Measurements from ENCODE around the gene COX20.
"Not testable (repeated sequence)": the region's sequence is repeated elsewhere in the genome, so short reads cannot be mapped to it uniquely, and the experiment has no call there.

Gene COX20

DNA sequence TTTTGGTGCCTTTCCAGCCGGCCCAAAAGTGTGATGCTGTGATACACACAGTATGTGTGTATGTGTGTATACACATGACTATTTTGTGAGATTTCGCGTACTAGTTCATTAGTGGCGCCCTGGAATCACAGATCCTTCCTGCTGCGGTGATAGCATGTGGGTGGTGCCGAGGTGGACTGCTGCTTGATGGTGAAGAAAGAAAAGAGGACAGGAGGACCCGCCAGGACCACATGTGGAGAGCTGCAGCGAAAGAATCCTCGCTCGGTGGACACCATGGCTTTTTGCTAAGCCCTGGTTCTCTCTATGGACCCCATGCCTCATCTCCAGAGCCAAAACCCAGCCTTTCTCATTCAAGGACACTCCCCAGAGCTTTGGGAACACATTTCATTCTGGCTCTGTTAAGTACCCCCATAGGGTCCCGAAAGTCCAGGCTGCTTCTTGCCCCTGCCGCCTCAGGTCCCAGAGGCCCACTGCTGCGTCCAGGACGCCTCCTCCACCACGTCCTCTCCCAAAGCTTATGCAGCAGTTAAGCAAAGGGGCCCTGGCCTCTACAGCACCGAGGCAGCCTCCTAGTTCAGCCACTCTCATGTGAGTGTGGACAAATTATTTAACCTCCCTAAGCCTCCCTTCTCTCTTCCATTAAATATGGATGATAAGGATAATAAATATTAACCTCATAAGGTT lies 32.8 kb upstream of the COX20 start:
- Histone ChIP-seq H3K36me3 (ENCODE audit: insufficient read depth, low read length) (no peaks in the 10 kb centered on the region), H3K4me3 (ENCODE audit: low read length) (no peak overlapping the region)

GRCh38 chr1:244804841-244805240 lies 30.6 kb upstream of the COX20 start:
- Histone ChIP-seq H3K27me3 (ENCODE audit: insufficient read depth, low read length) (no peaks in the 10 kb centered on the region), H3K4me1 (ENCODE audit: insufficient read depth, low read length) (no peaks in the 10 kb centered on the region), H2AFZ (ENCODE audit: low read depth, low read length) (no peak overlapping the region), H3K9me3 (ENCODE audit: low read length) (no peaks in the 10 kb centered on the region), H3K36me3 (ENCODE audit: insufficient read depth, low read length) (no peaks in the 10 kb centered on the region), H3K4me3 (ENCODE audit: low read length) (no peak overlapping the region)

More for the DNA sequence above, 32.8 kb upstream of the COX20 start:
- Histone ChIP-seq H2AFZ (ENCODE audit: low read depth, low read length) (no peak overlapping the region), H3K27me3 (ENCODE audit: insufficient read depth, low read length) (no peaks in the 10 kb centered on the region), H3K9me3 (ENCODE audit: low read length) (no peaks in the 10 kb centered on the region), H3K4me1 (ENCODE audit: insufficient read depth, low read length) (no peaks in the 10 kb centered on the region)

- H3K36me3 ChIP-seq (ENCODE audit: insufficient read depth, low read length), result no peaks in the 10 kb centered on the region
- no peak overlapping the region for H3K4me3 ChIP-seq (ENCODE audit: low read length)
Measured at GRCh38 chr1:244807138-244807537, 28.3 kb upstream of the COX20 start.

DNA sequence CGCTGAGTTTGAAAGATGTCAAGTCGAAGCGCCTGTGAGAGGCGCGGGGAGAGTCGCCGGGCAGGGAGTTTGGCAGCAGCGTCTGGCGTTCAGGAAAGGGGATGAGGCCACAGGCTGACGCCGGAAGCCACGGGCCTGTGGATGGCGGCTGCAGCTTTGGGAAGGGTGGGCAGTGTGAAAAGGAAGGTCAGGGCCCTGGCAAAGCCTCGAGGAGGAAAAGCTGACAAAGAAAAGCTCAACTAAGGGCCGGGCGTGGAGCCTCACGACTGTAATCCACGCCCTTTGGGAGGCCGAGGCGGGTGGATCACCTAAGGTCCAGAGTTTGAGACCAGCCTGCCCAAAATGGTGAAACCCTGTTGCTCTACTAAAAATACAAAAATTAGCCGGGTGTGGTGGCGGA lies 25.2 kb upstream of the COX20 start:
- Histone ChIP-seq H2AFZ (ENCODE audit: low read depth, low read length) (no peak overlapping the region), H3K4me3 (ENCODE audit: low read length) (no peak overlapping the region), H3K36me3 (ENCODE audit: insufficient read depth, low read length) (no peaks in the 10 kb centered on the region), H3K4me1 (ENCODE audit: insufficient read depth, low read length) (no peaks in the 10 kb centered on the region), H3K27me3 (ENCODE audit: insufficient read depth, low read length) (no peaks in the 10 kb centered on the region), H3K9me3 (ENCODE audit: low read length) (no peaks in the 10 kb centered on the region)

More at GRCh38 chr1:244807138-244807537, 28.3 kb upstream of the COX20 start:
- Histone ChIP-seq H3K27me3 (ENCODE audit: insufficient read depth, low read length) (no peaks in the 10 kb centered on the region), H2AFZ (ENCODE audit: low read depth, low read length) (no peak overlapping the region), H3K9me3 (ENCODE audit: low read length) (no peaks in the 10 kb centered on the region), H3K4me1 (ENCODE audit: insufficient read depth, low read length) (no peaks in the 10 kb centered on the region)

DNA sequence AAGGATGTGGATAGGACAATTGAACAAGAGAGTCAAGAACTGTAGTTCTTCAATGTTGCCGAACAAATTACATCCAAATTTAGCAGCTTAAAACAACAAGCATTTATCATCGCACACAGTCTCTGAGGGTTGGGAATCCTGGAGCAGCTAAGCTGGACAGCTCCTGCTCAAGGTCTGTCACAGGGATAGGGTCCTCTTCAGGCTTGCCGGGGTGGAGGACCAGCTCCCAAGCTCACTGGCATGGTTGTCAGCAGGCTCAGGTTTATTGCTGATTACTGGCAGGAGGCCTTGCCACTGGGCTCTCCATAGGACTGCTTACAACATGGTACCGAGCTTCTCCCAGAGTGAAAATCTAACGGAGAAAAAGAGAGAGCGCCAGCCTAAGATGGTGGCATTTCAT lies 22.1 kb upstream of the COX20 start:
- Histone ChIP-seq H3K4me3 (ENCODE audit: low read length) (no peak overlapping the region), H3K36me3 (ENCODE audit: insufficient read depth, low read length) (no peaks in the 10 kb centered on the region), H3K27me3 (ENCODE audit: insufficient read depth, low read length) (no peaks in the 10 kb centered on the region), H2AFZ (ENCODE audit: low read depth, low read length) (no peak overlapping the region), H3K4me1 (ENCODE audit: insufficient read depth, low read length) (no peaks in the 10 kb centered on the region), H3K9me3 (ENCODE audit: low read length) (no peaks in the 10 kb centered on the region)

DNA sequence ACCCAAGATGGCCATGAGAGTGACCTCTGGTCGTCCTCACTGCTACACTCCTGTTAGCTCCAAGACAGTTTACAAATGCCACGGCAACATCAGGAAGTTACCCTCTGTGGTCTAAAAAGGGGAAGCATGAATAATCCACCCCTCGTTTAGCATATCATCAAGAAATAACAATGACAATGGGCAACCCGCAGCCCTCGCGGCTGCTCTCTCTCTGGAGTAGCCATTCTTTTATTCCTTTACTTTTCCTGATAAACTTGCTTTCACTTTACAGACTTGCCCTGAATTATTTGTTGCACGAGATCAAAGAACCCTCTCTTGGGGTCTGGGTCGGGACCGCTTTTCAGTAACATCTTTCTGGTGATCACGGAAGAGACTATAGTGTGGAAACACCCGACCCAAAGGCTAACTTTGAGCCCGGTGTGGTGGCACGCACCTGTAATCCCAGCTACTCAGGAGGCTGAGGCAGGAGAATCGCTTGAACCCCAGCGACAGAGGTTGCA lies 19.8 kb upstream of the COX20 start:
- Histone ChIP-seq H2AFZ (ENCODE audit: low read depth, low read length) (no peak overlapping the region), H3K4me3 (ENCODE audit: low read length) (no peak overlapping the region), H3K4me1 (ENCODE audit: insufficient read depth, low read length) (no peaks in the 10 kb centered on the region), H3K36me3 (ENCODE audit: insufficient read depth, low read length) (no peaks in the 10 kb centered on the region), H3K27me3 (ENCODE audit: insufficient read depth, low read length) (no peaks in the 10 kb centered on the region), H3K9me3 (ENCODE audit: low read length) (no peaks in the 10 kb centered on the region)

DNA sequence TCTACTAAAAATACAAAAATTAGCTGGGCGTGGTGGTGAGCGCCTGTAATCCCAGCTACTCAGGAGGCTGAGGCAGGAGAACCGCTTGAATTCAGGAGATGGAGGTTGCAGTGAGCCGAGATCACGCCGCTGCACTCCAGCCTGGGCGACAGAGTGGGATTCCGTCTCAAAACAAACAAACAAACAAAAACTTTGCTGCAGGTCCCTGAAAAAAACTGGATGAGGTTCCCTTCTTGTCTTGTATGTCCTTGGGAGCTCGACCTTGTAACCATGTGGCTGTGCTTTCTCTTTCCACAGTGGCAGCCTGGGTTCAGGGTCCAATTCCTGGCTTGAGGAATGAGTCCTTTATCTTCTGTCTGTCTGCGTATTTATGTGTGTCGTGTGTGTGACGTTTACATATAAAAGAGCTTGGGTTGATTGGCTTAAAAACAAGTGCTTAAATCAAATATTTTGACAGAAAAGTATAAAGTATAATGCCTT lies 18.0 kb upstream of the COX20 start:
- no peaks in the 10 kb centered on the region for H3K4me1 ChIP-seq (ENCODE audit: insufficient read depth, low read length)
- no peaks in the 10 kb centered on the region for H3K27me3 ChIP-seq (ENCODE audit: insufficient read depth, low read length)
- H3K4me3 ChIP-seq (ENCODE audit: low read length), result no peak overlapping the region

DNA sequence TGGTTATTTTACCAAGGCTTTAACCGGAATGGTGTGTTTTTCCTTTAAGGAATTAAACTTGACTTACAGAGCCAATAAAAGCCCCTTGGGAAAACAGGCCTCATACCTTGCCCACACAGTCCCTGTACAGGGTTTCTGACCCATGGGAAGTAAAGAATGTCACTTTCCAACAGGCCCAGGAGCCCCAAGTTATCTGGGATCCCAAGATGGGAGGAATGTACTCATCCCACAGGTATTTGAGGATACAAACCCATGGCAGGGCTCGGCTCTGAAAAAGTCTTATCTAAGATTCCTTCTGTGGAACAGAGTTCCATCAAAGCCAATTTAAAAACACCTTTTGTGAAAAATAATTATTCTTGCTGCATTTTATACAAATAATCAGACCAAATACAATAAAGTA lies 15.3 kb upstream of the COX20 start:
- H3K4me3 ChIP-seq (ENCODE audit: low read length), result no peak overlapping the region
- no peaks in the 10 kb centered on the region for H3K4me1 ChIP-seq (ENCODE audit: insufficient read depth, low read length)
- no peak overlapping the region for H2AFZ ChIP-seq (ENCODE audit: low read depth, low read length)
- no peaks in the 10 kb centered on the region for H3K9me3 ChIP-seq (ENCODE audit: low read length)
- no peaks in the 10 kb centered on the region for H3K36me3 ChIP-seq (ENCODE audit: insufficient read depth, low read length)
- H3K27me3 ChIP-seq (ENCODE audit: insufficient read depth, low read length), result no peaks in the 10 kb centered on the region

More for the DNA sequence above, 18.0 kb upstream of the COX20 start:
- Histone ChIP-seq H2AFZ (ENCODE audit: low read depth, low read length) (no peak overlapping the region), H3K36me3 (ENCODE audit: insufficient read depth, low read length) (no peaks in the 10 kb centered on the region), H3K9me3 (ENCODE audit: low read length) (no peaks in the 10 kb centered on the region)

GRCh38 chr1:244821134-244821533 lies 14.3 kb upstream of the COX20 start:
- Histone ChIP-seq H2AFZ (ENCODE audit: low read depth, low read length) (no peak overlapping the region), H3K27me3 (ENCODE audit: insufficient read depth, low read length) (no peaks in the 10 kb centered on the region), H3K4me1 (ENCODE audit: insufficient read depth, low read length) (no peaks in the 10 kb centered on the region), H3K36me3 (ENCODE audit: insufficient read depth, low read length) (no peaks in the 10 kb centered on the region), H3K9me3 (ENCODE audit: low read length) (no peaks in the 10 kb centered on the region), H3K4me3 (ENCODE audit: low read length) (no peak overlapping the region)

DNA sequence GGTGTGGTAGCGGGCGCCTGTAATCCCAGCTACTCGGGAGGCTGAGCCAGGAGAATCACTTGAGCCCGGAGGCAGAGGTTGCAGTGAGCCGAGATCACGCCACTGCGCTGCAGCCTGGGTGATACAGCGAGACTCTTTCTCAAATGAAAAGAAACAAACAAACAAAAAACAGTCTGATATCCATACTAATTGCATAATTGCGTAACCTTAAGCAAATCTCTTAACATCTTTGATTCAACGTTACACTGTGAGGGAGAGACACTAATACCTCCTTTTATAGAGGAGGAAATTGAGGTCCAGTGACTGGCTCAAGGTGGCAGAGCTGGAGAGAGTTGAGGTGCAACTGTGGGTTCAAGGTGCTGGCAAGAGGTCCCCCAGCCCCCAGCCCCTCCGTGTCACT lies 12.6 kb upstream of the COX20 start:
- no peaks in the 10 kb centered on the region for H3K36me3 ChIP-seq (ENCODE audit: insufficient read depth, low read length)

GRCh38 chr1:244826712-244827111 lies 8.7 kb upstream of the COX20 start:
- H3K4me1 ChIP-seq (ENCODE audit: insufficient read depth, low read length), result no peaks in the 10 kb centered on the region
- H2AFZ ChIP-seq (ENCODE audit: low read depth, low read length), result no peak overlapping the region
- H3K36me3 ChIP-seq (ENCODE audit: insufficient read depth, low read length), result no peaks in the 10 kb centered on the region
- H3K27me3 ChIP-seq (ENCODE audit: insufficient read depth, low read length), result no peaks in the 10 kb centered on the region
- no peak overlapping the region for H3K4me3 ChIP-seq (ENCODE audit: low read length)
- H3K9me3 ChIP-seq (ENCODE audit: low read length), result no peaks in the 10 kb centered on the region

More for the DNA sequence above, 12.6 kb upstream of the COX20 start:
- Histone ChIP-seq H3K9me3 (ENCODE audit: low read length) (no peaks in the 10 kb centered on the region), H3K4me3 (ENCODE audit: low read length) (no peak overlapping the region), H3K4me1 (ENCODE audit: insufficient read depth, low read length) (no peaks in the 10 kb centered on the region), H3K27me3 (ENCODE audit: insufficient read depth, low read length) (no peaks in the 10 kb centered on the region), H2AFZ (ENCODE audit: low read depth, low read length) (no peak overlapping the region)

GRCh38 chr1:244830639-244831038 lies 4.8 kb upstream of the COX20 start:
- Histone ChIP-seq H3K4me1 (ENCODE audit: insufficient read depth, low read length) (peaks cover 3% of the 10 kb centered on the region), H3K36me3 (ENCODE audit: insufficient read depth, low read length) (no peaks in the 10 kb centered on the region), H3K27me3 (ENCODE audit: insufficient read depth, low read length) (no peaks in the 10 kb centered on the region), H3K4me3 (ENCODE audit: low read length) (no peak overlapping the region), H2AFZ (ENCODE audit: low read depth, low read length) (no peak overlapping the region), H3K9me3 (ENCODE audit: low read length) (no peaks in the 10 kb centered on the region)

DNA sequence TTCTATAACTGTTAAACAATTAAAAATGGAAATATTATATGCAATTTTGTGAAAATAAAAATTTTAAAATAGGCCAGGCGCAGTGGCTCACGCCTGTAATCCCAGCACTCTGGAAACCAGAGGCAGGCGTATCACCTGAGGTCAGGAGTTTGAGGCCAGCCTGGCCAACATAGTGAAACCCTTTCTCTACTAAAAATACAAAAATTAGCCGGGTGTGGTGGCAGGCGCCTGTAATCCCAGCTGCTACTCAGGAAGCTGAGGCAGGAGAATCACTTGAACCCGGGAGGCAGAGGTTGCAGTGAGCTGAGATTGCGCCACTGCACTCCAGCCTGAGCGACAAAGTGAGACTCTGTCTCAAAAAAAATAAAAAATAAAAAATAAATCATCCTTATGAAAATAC lies 2.2 kb upstream of the COX20 start:
- not testable (repeated sequence) for H3K9me3 ChIP-seq (ENCODE audit: low read length)
- peak overlapping the region; percentile 20 for H3K4me3 ChIP-seq (ENCODE audit: low read length)

More for the DNA sequence above, 2.2 kb upstream of the COX20 start:
- H3K36me3 ChIP-seq (ENCODE audit: insufficient read depth, low read length); H3K27me3 ChIP-seq (ENCODE audit: insufficient read depth, low read length); H2AFZ ChIP-seq (ENCODE audit: low read depth, low read length): not testable (repeated sequence)
- H3K4me1 ChIP-seq (ENCODE audit: insufficient read depth, low read length), result peaks cover 20% of the 10 kb centered on the region
